Loucy (cell line): ENCODE measurements around the gene ZNF783.

Experiments
- H2AFZ ChIP-seq: fragments of 200-600 bp; sonication (generic); 2 replicates; pipeline ENCODE4 v1.6.0; 2016; ENCODE audit warnings: antibody characterized with exemption, mild to moderate bottlenecking, low read length, moderate library complexity
- H3F3A ChIP-seq: fragments of 200-600 bp; 2 replicates; pipeline ENCODE4 v1.6.0; 2016; ENCODE audit warnings: antibody characterized with exemption, low read depth, mild to moderate bottlenecking
- H3K27me3 ChIP-seq: fragments of 200-600 bp; sonication (generic); 2 replicates; pipeline ENCODE4 v1.6.1; 2014; ENCODE audit warnings: low read length, mild to moderate bottlenecking; ENCODE audit not compliant: insufficient read depth, poor library complexity, severe bottlenecking
- H3K36me3 ChIP-seq: fragments of 200-600 bp; sonication (generic); 2 replicates; pipeline ENCODE4 v1.6.1; 2016; ENCODE audit warnings: low read length; ENCODE audit not compliant: insufficient read depth
- H3K4me1 ChIP-seq: fragments of 200-600 bp; sonication (generic); 2 replicates; pipeline ENCODE4 v1.5.1; 2014; ENCODE audit warnings: low read length, mild to moderate bottlenecking; ENCODE audit not compliant: insufficient read depth, poor library complexity, severe bottlenecking
- H3K4me2 ChIP-seq: fragments of 200-600 bp; sonication (generic); 2 replicates; pipeline ENCODE4 v1.6.0; 2014; ENCODE audit warnings: antibody characterized with exemption, low read length, low read depth, mild to moderate bottlenecking; ENCODE audit not compliant: poor library complexity, severe bottlenecking
- H3K4me3 ChIP-seq: fragments of 200-600 bp; sonication (generic); 2 replicates; pipeline ENCODE4 v1.5.1; 2014; ENCODE audit warnings: low read length, mild to moderate bottlenecking, mixed read lengths; ENCODE audit not compliant: poor library complexity, severe bottlenecking
- H3K79me2 ChIP-seq: fragments of 200-600 bp; sonication (generic); 2 replicates; pipeline ENCODE4 v1.6.1; 2014; ENCODE audit warnings: low read length; ENCODE audit not compliant: insufficient read depth
- H3K9ac ChIP-seq: fragments of 200-600 bp; sonication (generic); 2 replicates; pipeline ENCODE4 v1.6.0; 2014; ENCODE audit warnings: mild to moderate bottlenecking, low read depth, low read length, moderate library complexity; ENCODE audit not compliant: poor library complexity, severe bottlenecking
- H3K9me2 ChIP-seq: fragments of 200-600 bp; sonication (generic); replicated peaks from 2 replicates; pipeline ENCODE4 v1.6.1; 2016; ENCODE audit warnings: low read depth, low read length, mixed read lengths
- H3K9me3 ChIP-seq: fragments of 200-600 bp; sonication (generic); 2 replicates; pipeline ENCODE4 v1.6.1; 2014; ENCODE audit warnings: mild to moderate bottlenecking, antibody characterized with exemption, low read length, low read depth; ENCODE audit not compliant: insufficient read depth
- H4K20me1 ChIP-seq: fragments of 200-600 bp; sonication (generic); 2 replicates; pipeline ENCODE4 v1.6.0; 2014; ENCODE audit warnings: antibody characterized with exemption, low read length, mild to moderate bottlenecking; ENCODE audit not compliant: insufficient read depth, poor library complexity, severe bottlenecking
- EZH2phosphoT487 ChIP-seq: fragments of 200-600 bp; IDR thresholded peaks from 2 replicates; pipeline ENCODE4 v1.6.1; 2018; ENCODE audit warnings: antibody characterized with exemption, mild to moderate bottlenecking, moderate library complexity, borderline replicate concordance
- TF ChIP-seq, protein P1 (sequence below): fragments of 200-600 bp; sonication (generic); conservative IDR thresholded peaks from 2 replicates; pipeline ENCODE4 v1.5.1; 2014; ENCODE audit warnings: mild to moderate bottlenecking, antibody characterized with exemption, low read length

The ZNF783 gene

GRCh38 chr7:149291036-149291780 lies 29.2 kb downstream of the ZNF783 start:
- Histone ChIP-seq H3K4me3 (no peak overlapping the region), H3K4me2 (no peak overlapping the region), H3K4me1 (no peaks in the 10 kb centered on the region), H3K36me3 (no peaks in the 10 kb centered on the region), H2AFZ (no peak overlapping the region), H3K9me2 (no peaks in the 10 kb centered on the region), H4K20me1 (no peaks in the 10 kb centered on the region), H3K9me3 (no peaks in the 10 kb centered on the region), H3K27me3 (no peaks in the 10 kb centered on the region), H3F3A (no peaks in the 10 kb centered on the region), H3K9ac (no peak overlapping the region), H3K79me2 (no peaks in the 10 kb centered on the region)
- no peak for TF ChIP-seq EZH2phosphoT487
- TF ChIP-seq, protein P1, sequence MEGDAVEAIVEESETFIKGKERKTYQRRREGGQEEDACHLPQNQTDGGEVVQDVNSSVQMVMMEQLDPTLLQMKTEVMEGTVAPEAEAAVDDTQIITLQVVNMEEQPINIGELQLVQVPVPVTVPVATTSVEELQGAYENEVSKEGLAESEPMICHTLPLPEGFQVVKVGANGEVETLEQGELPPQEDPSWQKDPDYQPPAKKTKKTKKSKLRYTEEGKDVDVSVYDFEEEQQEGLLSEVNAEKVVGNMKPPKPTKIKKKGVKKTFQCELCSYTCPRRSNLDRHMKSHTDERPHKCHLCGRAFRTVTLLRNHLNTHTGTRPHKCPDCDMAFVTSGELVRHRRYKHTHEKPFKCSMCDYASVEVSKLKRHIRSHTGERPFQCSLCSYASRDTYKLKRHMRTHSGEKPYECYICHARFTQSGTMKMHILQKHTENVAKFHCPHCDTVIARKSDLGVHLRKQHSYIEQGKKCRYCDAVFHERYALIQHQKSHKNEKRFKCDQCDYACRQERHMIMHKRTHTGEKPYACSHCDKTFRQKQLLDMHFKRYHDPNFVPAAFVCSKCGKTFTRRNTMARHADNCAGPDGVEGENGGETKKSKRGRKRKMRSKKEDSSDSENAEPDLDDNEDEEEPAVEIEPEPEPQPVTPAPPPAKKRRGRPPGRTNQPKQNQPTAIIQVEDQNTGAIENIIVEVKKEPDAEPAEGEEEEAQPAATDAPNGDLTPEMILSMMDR = no peak

DNA sequence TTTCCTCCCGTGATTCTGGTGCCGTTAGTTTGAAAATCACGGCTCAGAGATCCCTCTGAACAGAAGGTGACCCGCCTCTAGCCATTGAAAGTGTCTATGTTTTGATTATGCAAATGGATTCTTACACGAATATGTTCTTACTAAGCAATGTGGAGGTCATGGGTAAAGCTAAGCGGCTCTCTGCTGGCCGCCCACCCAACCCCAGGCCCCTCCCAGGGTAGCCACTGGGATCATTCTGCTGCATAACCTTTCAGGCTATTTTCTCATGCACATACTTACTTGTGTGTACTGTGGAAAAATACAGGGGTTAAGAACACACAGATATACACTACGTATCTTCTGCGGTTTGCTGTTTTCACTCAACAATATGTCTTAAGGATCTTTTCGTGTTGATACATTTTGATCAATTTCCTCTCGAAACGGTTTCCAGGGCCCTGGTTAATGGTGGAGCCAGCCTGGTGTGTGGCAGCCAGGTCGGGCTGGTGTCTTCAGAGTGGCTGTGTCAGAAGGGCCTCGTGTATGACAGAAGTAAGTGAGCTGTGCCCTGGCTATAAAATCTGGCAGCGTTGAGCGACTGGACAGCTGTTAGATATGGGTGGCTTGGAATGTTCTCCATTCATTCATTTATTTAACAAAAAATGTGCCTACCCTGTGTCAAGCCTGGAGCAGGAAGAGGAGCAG lies 29.9 kb downstream of the ZNF783 start:
- H3K4me3 ChIP-seq = no peak overlapping the region
- no peaks in the 10 kb centered on the region for H3K4me1 ChIP-seq
- no peak for TF ChIP-seq EZH2phosphoT487
- TF ChIP-seq, protein P1 = no peak
- H3K79me2 ChIP-seq = no peaks in the 10 kb centered on the region
- no peak overlapping the region for H3K4me2 ChIP-seq
- H3F3A ChIP-seq = no peaks in the 10 kb centered on the region
- H2AFZ ChIP-seq = no peak overlapping the region
- no peaks in the 10 kb centered on the region for H3K27me3 ChIP-seq
- H3K9me3 ChIP-seq = no peaks in the 10 kb centered on the region
- H3K9ac ChIP-seq = no peak overlapping the region
- no peaks in the 10 kb centered on the region for H3K36me3 ChIP-seq
- H3K9me2 ChIP-seq = no peaks in the 10 kb centered on the region
- no peaks in the 10 kb centered on the region for H4K20me1 ChIP-seq

DNA sequence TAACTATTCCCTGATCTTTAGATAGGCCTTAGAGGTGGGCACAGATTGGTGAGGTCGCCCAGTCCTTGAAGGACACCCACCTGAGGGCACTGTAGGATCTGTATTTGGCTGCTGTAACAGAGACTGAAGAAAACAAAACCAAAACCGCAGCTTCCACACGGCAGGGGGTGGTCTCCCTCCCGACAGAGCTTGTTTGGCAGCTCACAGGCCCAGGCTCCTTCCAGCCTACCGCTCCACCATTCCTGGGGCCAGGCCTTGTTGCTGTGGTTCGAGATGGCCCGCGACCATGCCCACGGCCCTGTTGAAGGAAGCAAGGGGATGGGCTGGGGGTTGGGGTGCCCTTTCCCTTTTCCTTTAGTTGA lies 30.4 kb downstream of the ZNF783 start:
- no peaks in the 10 kb centered on the region for H3K27me3 ChIP-seq
- H3K4me1 ChIP-seq = no peaks in the 10 kb centered on the region
- no peaks in the 10 kb centered on the region for H4K20me1 ChIP-seq
- no peak overlapping the region for H3K4me2 ChIP-seq
- no peak overlapping the region for H3K9ac ChIP-seq
- H3K9me2 ChIP-seq = no peaks in the 10 kb centered on the region
- no peak for TF ChIP-seq EZH2phosphoT487
- TF ChIP-seq, protein P1 = no peak
- no peaks in the 10 kb centered on the region for H3K79me2 ChIP-seq
- H3F3A ChIP-seq = no peaks in the 10 kb centered on the region
- H3K36me3 ChIP-seq = no peaks in the 10 kb centered on the region
- H3K4me3 ChIP-seq = no peak overlapping the region
- H2AFZ ChIP-seq = no peak overlapping the region
- H3K9me3 ChIP-seq = no peaks in the 10 kb centered on the region
